Measurements from ENCODE around the gene PSMB11. TPM values are rescaled to one million over a fixed set of nuclear protein-coding genes. Genes with fewer than 3 reads are reported as not detected.

Gene PSMB11
- total RNA-seq, 1 experiment from 2014 or later = not detected

DNA sequence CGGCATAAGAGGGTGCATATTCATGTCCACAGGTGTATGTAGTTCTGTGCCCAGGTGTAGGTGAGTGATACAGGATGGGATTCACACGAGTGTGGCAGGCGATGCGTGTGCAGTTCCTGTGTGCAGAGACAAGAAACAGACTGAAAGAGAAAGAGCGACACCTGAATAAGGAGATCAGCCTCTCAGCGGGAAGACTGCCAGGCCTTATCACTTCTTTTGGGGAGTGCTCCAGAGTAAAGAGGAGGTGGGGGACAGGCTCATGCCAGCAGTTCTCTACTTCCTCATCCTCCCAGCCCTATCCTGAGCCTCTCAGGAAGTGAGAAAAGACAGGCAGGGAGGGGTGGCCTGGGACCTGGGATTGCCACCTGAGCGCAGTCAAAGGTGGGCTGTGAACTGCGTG lies 2.8 kb downstream of the PSMB11 start:
- H3K27ac ChIP-seq (ENCODE audit: low read depth, low read length) = no peak overlapping the region
- H3K27me3 ChIP-seq (ENCODE audit: insufficient read depth, low read length) = no peaks in the 10 kb centered on the region
- no peak overlapping the region for H3K9ac ChIP-seq (ENCODE audit: low read length)
- H4K20me1 ChIP-seq (ENCODE audit: insufficient read depth) = no peaks in the 10 kb centered on the region
- no TSS peak for BruUV-seq (replicated peaks)
- POLR2A ChIA-PET = no interaction called here
- no peak for ATAC-seq
- no peak for DNase-seq (ENCODE audit: low read depth, low spot score)
- H3K36me3 ChIP-seq (ENCODE audit: control insufficient read depth in 1 of 2, insufficient read depth in 2 of 2, low read length in 2 of 2) = no peaks in the 10 kb centered on the region
- intact Hi-C loops (cut with micrococcal nuclease) = no loop called here
- no peak overlapping the region for H3K4me2 ChIP-seq (ENCODE audit: low read length)
- no peak overlapping the region for H3K4me3 ChIP-seq (replicated peaks in 1 of 2; ENCODE audit: low read depth in 1 of 2, low read length in 2 of 2)
- no peaks in the 10 kb centered on the region for H3K79me2 ChIP-seq (ENCODE audit: insufficient read depth, low read length)
- TF ChIP-seq FOSL1 (IDR thresholded peaks at IDR 0.05; ENCODE audit: low read depth) (no peak), SIN3A (IDR thresholded peaks at IDR 0.05; ENCODE audit: low read depth) (no peak)
- TF ChIP-seq, protein P1, sequence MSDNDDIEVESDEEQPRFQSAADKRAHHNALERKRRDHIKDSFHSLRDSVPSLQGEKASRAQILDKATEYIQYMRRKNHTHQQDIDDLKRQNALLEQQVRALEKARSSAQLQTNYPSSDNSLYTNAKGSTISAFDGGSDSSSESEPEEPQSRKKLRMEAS (IDR thresholded peaks at IDR 0.05) = no peak
- no peaks in the 10 kb centered on the region for H3K9me2 ChIP-seq (ENCODE audit: insufficient read depth)
- RAD21 ChIA-PET (ENCODE audit: low non-redundant PET in 1 of 2, low total read pairs in 2 of 2, uncharacterized antibody in 2 of 2, unreplicated experiment in 2 of 2) = no interaction called here
- CTCF ChIA-PET = no interaction called here
- peaks cover 0 to 5% of the 10 kb centered on the region in 2 experiments; a peak in 1 of 4 replicates for H3K4me1 ChIP-seq (ENCODE audit: control insufficient read depth in 1 of 2, insufficient read depth in 2 of 2, low read length in 2 of 2)
- H2AFZ ChIP-seq (ENCODE audit: low read depth, low read length, poor library complexity, severe bottlenecking) = no peak overlapping the region
- no peaks in the 10 kb centered on the region for H3K9me3 ChIP-seq (ENCODE audit: control insufficient read depth in 1 of 2, insufficient read depth in 1 of 2, low read depth in 1 of 2, low read length in 2 of 2)

DNA sequence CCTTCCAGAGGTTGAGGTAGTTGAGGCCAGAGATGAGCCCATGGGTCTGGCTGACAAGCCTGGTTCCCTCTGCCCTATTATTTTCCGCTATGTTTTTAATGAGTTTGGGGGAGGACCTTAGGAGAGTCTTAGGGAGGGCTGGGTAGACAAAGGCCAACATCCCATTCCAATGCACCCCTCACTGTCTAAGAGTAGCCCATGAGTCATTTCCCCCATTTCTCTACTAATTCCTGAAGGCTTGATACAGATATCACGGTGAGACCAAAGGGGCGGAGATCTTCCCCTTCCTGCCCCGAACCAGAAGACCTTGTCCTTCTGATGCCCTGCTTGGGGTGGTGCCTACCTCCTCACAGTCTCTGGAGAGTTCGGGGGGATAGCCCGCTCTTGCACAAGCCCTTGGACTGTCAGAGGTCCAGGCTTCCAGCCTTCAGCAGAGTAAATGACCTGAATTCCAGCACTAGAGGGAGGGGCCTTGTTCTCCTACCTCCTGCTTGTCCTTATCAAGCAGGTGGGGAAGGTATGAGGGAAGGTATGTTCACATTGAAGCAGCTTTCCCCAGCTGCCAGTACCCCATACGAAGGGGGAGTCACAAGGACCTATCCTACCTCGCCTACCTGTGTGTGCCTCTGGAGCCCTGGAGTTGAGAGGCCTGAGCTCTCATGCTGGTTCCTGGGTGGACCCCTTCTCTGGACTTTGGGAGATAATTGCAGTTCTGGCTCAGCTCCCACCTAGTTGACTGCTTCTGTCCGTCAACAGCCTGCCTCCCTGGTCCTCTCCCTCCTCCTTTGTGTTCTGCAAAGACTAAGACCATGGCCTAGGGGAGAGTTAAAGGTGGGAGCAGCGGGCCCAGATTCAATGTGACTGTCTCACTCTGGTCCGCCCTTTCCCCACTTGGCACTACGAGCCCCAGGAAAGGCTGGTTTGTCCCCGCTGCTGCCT lies 3.7 kb downstream of the PSMB11 start:
- no peak overlapping the region for H3K27ac ChIP-seq (ENCODE audit: low read depth, low read length)
- H3K4me3 ChIP-seq (replicated peaks in 1 of 2; ENCODE audit: low read depth in 1 of 2, low read length in 2 of 2) = no peak overlapping the region
- no peaks in the 10 kb centered on the region for H3K9me2 ChIP-seq (ENCODE audit: insufficient read depth)
- H2AFZ ChIP-seq (ENCODE audit: low read depth, low read length, poor library complexity, severe bottlenecking) = no peak overlapping the region
- intact Hi-C loops (cut with micrococcal nuclease) = no loop called here
- no peaks in the 10 kb centered on the region for H3K79me2 ChIP-seq (ENCODE audit: insufficient read depth, low read length)
- ATAC-seq (no peak), DNase-seq (ENCODE audit: low read depth, low spot score) (no peak)
- BruUV-seq (replicated peaks) = no TSS peak
- RAD21 ChIA-PET (ENCODE audit: low non-redundant PET in 1 of 2, low total read pairs in 2 of 2, uncharacterized antibody in 2 of 2, unreplicated experiment in 2 of 2) = no interaction called here
- H3K36me3 ChIP-seq (ENCODE audit: control insufficient read depth in 1 of 2, insufficient read depth in 2 of 2, low read length in 2 of 2) = no peaks in the 10 kb centered on the region
- TF ChIP-seq, protein P2, sequence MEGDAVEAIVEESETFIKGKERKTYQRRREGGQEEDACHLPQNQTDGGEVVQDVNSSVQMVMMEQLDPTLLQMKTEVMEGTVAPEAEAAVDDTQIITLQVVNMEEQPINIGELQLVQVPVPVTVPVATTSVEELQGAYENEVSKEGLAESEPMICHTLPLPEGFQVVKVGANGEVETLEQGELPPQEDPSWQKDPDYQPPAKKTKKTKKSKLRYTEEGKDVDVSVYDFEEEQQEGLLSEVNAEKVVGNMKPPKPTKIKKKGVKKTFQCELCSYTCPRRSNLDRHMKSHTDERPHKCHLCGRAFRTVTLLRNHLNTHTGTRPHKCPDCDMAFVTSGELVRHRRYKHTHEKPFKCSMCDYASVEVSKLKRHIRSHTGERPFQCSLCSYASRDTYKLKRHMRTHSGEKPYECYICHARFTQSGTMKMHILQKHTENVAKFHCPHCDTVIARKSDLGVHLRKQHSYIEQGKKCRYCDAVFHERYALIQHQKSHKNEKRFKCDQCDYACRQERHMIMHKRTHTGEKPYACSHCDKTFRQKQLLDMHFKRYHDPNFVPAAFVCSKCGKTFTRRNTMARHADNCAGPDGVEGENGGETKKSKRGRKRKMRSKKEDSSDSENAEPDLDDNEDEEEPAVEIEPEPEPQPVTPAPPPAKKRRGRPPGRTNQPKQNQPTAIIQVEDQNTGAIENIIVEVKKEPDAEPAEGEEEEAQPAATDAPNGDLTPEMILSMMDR (IDR thresholded peaks at IDR 0.05 in 2 of 3, conservative IDR thresholded peaks at IDR 0.05 in 1 of 3; ENCODE audit: borderline replicate concordance in 1 of 3, insufficient read depth in 1 of 3, low read depth in 2 of 3, low read length in 2 of 3) = no peak
- POLR2A ChIA-PET = no interaction called here
- H4K20me1 ChIP-seq (ENCODE audit: insufficient read depth) = no peaks in the 10 kb centered on the region
- H3K9ac ChIP-seq (ENCODE audit: low read length) = no peak overlapping the region
- no peaks in the 10 kb centered on the region for H3K9me3 ChIP-seq (ENCODE audit: control insufficient read depth in 1 of 2, insufficient read depth in 1 of 2, low read depth in 1 of 2, low read length in 2 of 2)
- H3K4me1 ChIP-seq (ENCODE audit: control insufficient read depth in 1 of 2, insufficient read depth in 2 of 2, low read length in 2 of 2) = peaks cover 0 to 5% of the 10 kb centered on the region in 2 experiments; a peak in 1 of 4 replicates
- CTCF ChIA-PET = no interaction called here
- H3K27me3 ChIP-seq (ENCODE audit: insufficient read depth, low read length) = no peaks in the 10 kb centered on the region
- H3K4me2 ChIP-seq (ENCODE audit: low read length) = no peak overlapping the region
